T-cell (primary cell): ENCODE measurements around the gene HMGXB4. TPM values are rescaled to one million over a fixed set of nuclear protein-coding genes. Genes with fewer than 3 reads are reported as not detected.

Experiments
- ATAC-seq, 4 experiments: fragments of 200-7000 bp in 3 of 4; fragments of 150-1000 bp in 1 of 4; cut with Tn5 transposase; replicated peaks in 1 of 4; 1 replicate in 3 of 4; 2 replicates in 1 of 4; pipeline ENCODE4 v1.10.0; 2021; ENCODE audit warnings: moderate library complexity in 3 of 4, mild to moderate bottlenecking in 2 of 4, moderate number of reproducible peaks in 1 of 4
- CTCF ChIA-PET, 2 donors: fragments of 300-600 bp; sonication (Branson Sonifier 250); formaldehyde crosslinking; loops; one replicate each; lab custom pipeline; 2022; ENCODE audit warnings: antibody characterized with exemption in 2 of 2; lab: Charles Lee
- POLR2A ChIA-PET, 2 donors: fragments of 300-600 bp; sonication (Branson Sonifier 250); formaldehyde crosslinking; loops; one replicate each; lab custom pipeline; 2022; ENCODE audit warnings: antibody characterized with exemption in 2 of 2; lab: Charles Lee
- DNase-seq, 35 experiments: peaks; one replicate each; pipeline versions ENCODE4 v3.0.0 to v3.0.0-alpha.2; 2013 to 2023
- H3K27ac ChIP-seq: one replicate; pipeline ENCODE4 v1.5.1; 2013; ENCODE audit warnings: low read length
- H3K27me3 ChIP-seq, 2 experiments: replicated peaks in 1 of 2; 1 replicate in 1 of 2; 2 replicates in 1 of 2; pipeline versions ENCODE4 v1.6.1 to v1.7.0; 2013; ENCODE audit warnings: low read length in 1 of 2, mixed read lengths in 1 of 2; ENCODE audit not compliant: control insufficient read depth in 2 of 2, insufficient read depth in 2 of 2; ENCODE audit errors: extremely low read depth in 1 of 2
- H3K36me3 ChIP-seq, 2 donors: 1 replicate in 1 of 2; 2 replicates in 1 of 2; pipeline versions ENCODE4 v1.6.1 to v1.7.0; 2013; ENCODE audit warnings: low read length in 1 of 2; ENCODE audit not compliant: control insufficient read depth in 2 of 2, insufficient read depth in 1 of 2; ENCODE audit errors: extremely low read depth in 1 of 2
- H3K4me1 ChIP-seq, 2 experiments: 1 replicate in 1 of 2; 2 replicates in 1 of 2; pipeline versions ENCODE4 v1.6.1 to v1.7.0; 2013; ENCODE audit warnings: low read length in 2 of 2, mixed read lengths in 1 of 2; ENCODE audit not compliant: insufficient read depth in 2 of 2, control insufficient read depth in 1 of 2; ENCODE audit errors: extremely low read depth in 1 of 2
- H3K4me3 ChIP-seq, 2 donors: 1 replicate in 1 of 2; 2 replicates in 1 of 2; pipeline versions ENCODE4 v1.5.1 to v1.7.0; 2013; ENCODE audit warnings: mild to moderate bottlenecking in 2 of 2, low read length in 1 of 2, moderate library complexity in 1 of 2; ENCODE audit not compliant: control insufficient read depth in 1 of 2; ENCODE audit errors: extremely low read depth in 1 of 2
- H3K9me3 ChIP-seq: 2 replicates; pipeline ENCODE4 v1.7.0; 2013
- H3K27ac Mint-ChIP-seq, 2 donors: one replicate each; pipeline ENCODE4 v1.8.0; 2020 to 2021; ENCODE audit warnings: mild to moderate bottlenecking in 2 of 2, mixed read lengths in 2 of 2
- H3K27me3 Mint-ChIP-seq, 2 donors: one replicate each; pipeline ENCODE4 v1.8.0; 2021 to 2022; ENCODE audit warnings: mixed read lengths in 2 of 2
- H3K36me3 Mint-ChIP-seq: one replicate; pipeline ENCODE4 v1.8.0; 2021; ENCODE audit warnings: mixed read lengths
- H3K4me1 Mint-ChIP-seq, 3 donors: one replicate each; pipeline ENCODE4 v1.8.0; 2020 to 2022; ENCODE audit warnings: mixed read lengths in 3 of 3, mild to moderate bottlenecking in 1 of 3
- H3K4me3 Mint-ChIP-seq, 3 donors: one replicate each; pipeline ENCODE4 v1.8.0; 2020 to 2022; ENCODE audit warnings: mild to moderate bottlenecking in 3 of 3, mixed read lengths in 3 of 3, moderate library complexity in 3 of 3
- H3K9me3 Mint-ChIP-seq, 3 donors: one replicate each; pipeline ENCODE4 v1.8.0; 2020 to 2022; ENCODE audit warnings: mixed read lengths in 3 of 3
- WGBS: methylation state at CpG from one replicate; pipeline ENCODE4 v1.1.5; 2013; ENCODE audit warnings: missing lambda C conversion rate; ENCODE audit not compliant: insufficient coverage; 5-methylcytosine and 5-hydroxymethylcytosine counted together
- total RNA-seq, 35 experiments: library from RNA in 6 of 35; stranded (reverse) in 6 of 35; fragments of 120-200 nt in 1 of 35; gene quantifications; one replicate each; pipeline versions ENCODE4 v1.2.1 to v1.2.4 and lab custom pipeline; 2013 to 2026

Gene HMGXB4
- total RNA-seq, 5 donors from 2014 or later (not counting 1 experiment from before 2014, with no cell fraction given) = 20.5 to 39.2 (median 21.1) TPM

DNA sequence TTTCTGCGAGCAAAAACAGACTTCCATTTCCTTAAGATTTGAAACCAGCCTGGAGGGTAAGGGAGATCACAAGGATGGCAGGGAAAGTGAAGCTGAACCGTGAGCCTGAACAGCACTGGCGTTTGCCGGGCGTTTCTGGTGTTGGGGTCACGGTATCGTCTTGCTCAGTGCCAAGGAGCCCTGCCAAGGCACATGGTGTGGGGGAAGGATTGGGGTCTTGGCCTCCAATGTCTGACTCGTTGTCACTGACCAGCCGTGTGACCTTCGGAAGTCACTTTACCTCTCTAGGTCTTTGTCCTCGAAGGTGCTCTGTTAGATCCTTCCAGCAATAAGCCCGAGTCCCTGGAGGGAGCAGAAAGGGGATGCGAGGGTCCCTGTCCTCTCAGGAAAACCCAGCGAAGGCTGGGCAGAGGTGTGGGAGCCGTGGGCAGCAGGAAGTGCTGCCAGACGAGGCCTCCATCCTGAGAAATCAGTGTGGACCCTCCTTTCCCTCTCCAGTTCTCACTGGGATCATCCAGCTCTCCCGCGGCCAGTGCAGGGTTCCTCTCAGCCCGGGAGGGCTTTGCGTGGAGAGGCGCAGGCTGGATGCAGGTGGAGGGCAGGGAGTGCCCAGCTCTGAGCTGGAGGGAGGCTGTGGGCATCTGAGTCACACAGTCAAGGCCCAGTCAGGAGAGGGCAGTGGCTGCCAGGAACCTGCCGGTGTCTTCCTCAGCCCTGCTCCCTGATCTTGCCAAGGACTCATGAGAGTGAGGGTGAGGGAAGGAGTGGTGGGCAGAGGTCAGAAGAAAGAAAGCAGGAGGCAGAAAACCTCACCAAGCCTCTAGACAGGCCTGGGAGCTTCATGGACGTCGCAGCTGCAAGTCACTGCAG, 61.3 kb downstream of the HMGXB4 start:
- no peaks in the 10 kb centered on the region for H3K9me3 Mint-ChIP-seq
- H3K9me3 ChIP-seq = no peaks in the 10 kb centered on the region
- ChIA-PET POLR2A (interaction anchor here in 1 of 2 donors (0.5 kb wide), 1 partner anchor 12 kb away, joined by 3 read pairs; no protein-coding TSS in a partner anchor), CTCF (no interaction called here)
- 88% methylated on average over 18 of the region's 24 CpGs for WGBS
- peaks cover 12 to 29% (median 24%) of the 10 kb centered on the region in 3 donors for H3K4me1 Mint-ChIP-seq
- H3K4me3 ChIP-seq = no peak overlapping the region
- H3K36me3 ChIP-seq = peaks cover 8 to 48% of the 10 kb centered on the region in 2 donors
- no peaks in the 10 kb centered on the region for H3K27me3 ChIP-seq
- no peak overlapping the region for H3K27ac Mint-ChIP-seq
- DNase-seq = no peak
- H3K4me1 ChIP-seq = peaks cover 4 to 29% of the 10 kb centered on the region in 2 experiments
- H3K27me3 Mint-ChIP-seq = no peaks in the 10 kb centered on the region
- no peak overlapping the region for H3K4me3 Mint-ChIP-seq
- H3K36me3 Mint-ChIP-seq = peaks cover 27% of the 10 kb centered on the region
- ATAC-seq = no peak
- no peak overlapping the region for H3K27ac ChIP-seq

- no peak for ATAC-seq
- no peaks in the 10 kb centered on the region for H3K27me3 ChIP-seq
- H3K27ac ChIP-seq = no peak overlapping the region
- H3K36me3 Mint-ChIP-seq = peaks cover 35% of the 10 kb centered on the region
- no peaks in the 10 kb centered on the region for H3K9me3 ChIP-seq
- H3K4me3 Mint-ChIP-seq = no peak overlapping the region
- no peak for DNase-seq
- ChIA-PET CTCF (no interaction called here), POLR2A (no interaction called here)
- no peak overlapping the region for H3K27ac Mint-ChIP-seq
- WGBS = 93% methylated on average over 18 of the region's 18 CpGs
- peaks cover 3 to 21% of the 10 kb centered on the region in 2 experiments for H3K4me1 ChIP-seq
- H3K9me3 Mint-ChIP-seq = no peaks in the 10 kb centered on the region
- H3K27me3 Mint-ChIP-seq = no peaks in the 10 kb centered on the region
- peaks cover 4 to 56% of the 10 kb centered on the region in 2 donors for H3K36me3 ChIP-seq
- peaks cover 7 to 21% (median 15%) of the 10 kb centered on the region in 3 donors for H3K4me1 Mint-ChIP-seq
- no peak overlapping the region for H3K4me3 ChIP-seq
Observed at GRCh38 chr22:35319244-35319985, 62.1 kb downstream of the HMGXB4 start.

GRCh38 chr22:35322126-35322525, 64.8 kb downstream of the HMGXB4 start:
- H3K27me3 Mint-ChIP-seq = no peaks in the 10 kb centered on the region
- CTCF ChIA-PET = no interaction called here
- ATAC-seq = no peak
- no peaks in the 10 kb centered on the region for H3K27me3 ChIP-seq
- H3K9me3 ChIP-seq = no peaks in the 10 kb centered on the region
- no peak overlapping the region for H3K27ac Mint-ChIP-seq
- peaks cover 0 to 1% (median 0%) of the 10 kb centered on the region in 3 donors for H3K4me1 Mint-ChIP-seq
- H3K9me3 Mint-ChIP-seq = no peaks in the 10 kb centered on the region
- peaks cover 8 to 83% of the 10 kb centered on the region in 2 donors for H3K36me3 ChIP-seq
- peaks cover 58% of the 10 kb centered on the region for H3K36me3 Mint-ChIP-seq
- WGBS = no CpG with 5 or more reads among the region's 10 CpGs
- no peaks in the 10 kb centered on the region for H3K4me1 ChIP-seq
- H3K4me3 Mint-ChIP-seq = no peak overlapping the region
- POLR2A ChIA-PET = no interaction called here
- no peak overlapping the region for H3K27ac ChIP-seq
- no peak overlapping the region for H3K4me3 ChIP-seq
- no peak for DNase-seq

DNA sequence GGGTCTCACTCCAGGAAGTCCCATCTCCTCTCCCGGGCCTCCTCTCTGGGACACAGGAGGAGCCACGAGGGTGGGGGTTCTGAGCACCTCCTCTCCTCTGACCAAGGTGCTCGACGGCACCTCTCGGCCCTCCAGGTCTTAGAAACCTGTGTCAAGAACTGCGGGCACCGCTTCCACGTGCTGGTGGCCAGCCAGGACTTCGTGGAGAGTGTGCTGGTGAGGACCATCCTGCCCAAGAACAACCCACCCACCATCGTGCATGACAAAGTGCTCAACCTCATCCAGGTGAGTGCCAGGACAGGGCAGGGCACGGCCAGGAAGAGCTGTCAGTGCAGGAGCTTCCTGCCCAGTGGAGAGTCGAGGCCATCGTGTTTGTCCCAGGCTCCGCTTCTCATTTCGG, 65.6 kb downstream of the HMGXB4 start:
- no peaks in the 10 kb centered on the region for H3K27me3 ChIP-seq
- no peaks in the 10 kb centered on the region for H3K27me3 Mint-ChIP-seq
- no peak overlapping the region for H3K27ac ChIP-seq
- H3K4me3 Mint-ChIP-seq = no peak overlapping the region
- ATAC-seq (no peak), DNase-seq (no peak)
- H3K36me3 Mint-ChIP-seq = peaks cover 66% of the 10 kb centered on the region
- ChIA-PET CTCF (no interaction called here), POLR2A (interaction anchor here in 1 of 2 donors (0.5 kb wide), 1 partner anchor 34 kb away, joined by 4 read pairs; no protein-coding TSS in a partner anchor)
- no peaks in the 10 kb centered on the region for H3K9me3 Mint-ChIP-seq
- H3K4me3 ChIP-seq = no peak overlapping the region
- 90% methylated on average over 15 of the region's 15 CpGs for WGBS
- H3K27ac Mint-ChIP-seq = no peak overlapping the region
- no peaks in the 10 kb centered on the region for H3K9me3 ChIP-seq
- H3K4me1 Mint-ChIP-seq = peaks cover 0 to 2% (median 2%) of the 10 kb centered on the region in 3 donors
- peaks cover 15 to 85% of the 10 kb centered on the region in 2 donors for H3K36me3 ChIP-seq
- peaks cover 0 to 3% of the 10 kb centered on the region in 2 experiments for H3K4me1 ChIP-seq

DNA sequence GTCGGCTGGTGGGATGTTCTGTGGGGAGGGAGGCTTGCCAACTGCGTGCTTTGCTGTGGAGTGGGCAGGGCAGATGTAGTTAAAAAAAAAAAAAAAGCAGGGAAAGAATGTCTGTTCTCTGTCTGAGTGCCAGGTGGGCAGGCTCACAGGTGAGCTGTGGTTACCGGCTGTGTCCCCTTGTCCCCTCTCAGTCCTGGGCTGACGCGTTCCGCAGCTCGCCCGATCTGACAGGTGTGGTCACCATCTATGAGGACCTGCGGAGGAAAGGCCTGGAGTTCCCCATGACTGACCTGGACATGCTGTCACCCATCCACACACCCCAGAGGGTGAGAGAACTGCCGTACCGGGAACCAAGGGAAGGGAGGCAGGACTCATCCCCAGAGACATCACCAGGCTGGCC, 66.0 kb downstream of the HMGXB4 start:
- Histone ChIP-seq H3K27me3 (no peaks in the 10 kb centered on the region), H3K4me1 (peaks cover 0 to 7% of the 10 kb centered on the region in 2 experiments), H3K36me3 (peaks cover 19 to 85% of the 10 kb centered on the region in 2 donors), H3K27ac (no peak overlapping the region), H3K4me3 (no peak overlapping the region), H3K9me3 (no peaks in the 10 kb centered on the region)
- ChIA-PET POLR2A (interaction anchor here in 1 of 2 donors (0.5 kb wide), 1 partner anchor 34 kb away, joined by 4 read pairs; no protein-coding TSS in a partner anchor), CTCF (interaction anchor here in 1 of 2 donors (0.6 kb wide), 1 partner anchor 25 kb away, joined by 3 read pairs; no protein-coding TSS in a partner anchor)
- Mint-ChIP-seq H3K36me3 (peaks cover 69% of the 10 kb centered on the region), H3K9me3 (no peaks in the 10 kb centered on the region), H3K4me1 (peaks cover 0 to 6% (median 6%) of the 10 kb centered on the region in 3 donors), H3K27me3 (no peaks in the 10 kb centered on the region), H3K27ac (no peak overlapping the region), H3K4me3 (no peak overlapping the region)
- no peak for ATAC-seq
- DNase-seq = no peak
- WGBS = 97% methylated on average over 8 of the region's 11 CpGs

DNA sequence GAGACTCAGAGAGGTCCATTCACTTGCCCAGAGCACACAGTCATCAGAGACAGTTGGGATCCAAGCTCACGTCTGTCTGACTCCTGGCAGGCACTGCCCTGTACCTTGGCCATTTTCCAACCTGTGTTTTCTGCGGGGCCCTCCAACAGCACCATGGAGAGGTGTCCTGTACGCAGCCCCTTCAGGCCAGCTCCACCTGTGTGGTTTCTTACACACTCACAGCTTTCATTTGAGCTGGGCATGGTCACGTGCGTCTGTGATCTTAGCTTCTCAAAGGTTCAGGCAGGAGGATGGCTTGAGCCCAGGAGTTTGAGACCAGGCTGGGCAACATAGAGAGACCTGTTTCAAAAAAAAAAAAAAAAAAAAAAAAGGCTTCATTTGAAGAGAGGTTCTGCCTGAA, 66.8 kb downstream of the HMGXB4 start:
- 91% methylated on average over 3 of the region's 5 CpGs for WGBS
- DNase-seq = no peak
- H3K4me1 ChIP-seq = peaks cover 0 to 12% of the 10 kb centered on the region in 2 experiments
- H3K27ac Mint-ChIP-seq = no peak overlapping the region
- no peaks in the 10 kb centered on the region for H3K9me3 Mint-ChIP-seq
- H3K36me3 ChIP-seq = peaks cover 26 to 77% of the 10 kb centered on the region in 2 donors
- peaks cover 69% of the 10 kb centered on the region for H3K36me3 Mint-ChIP-seq
- no peak overlapping the region for H3K4me3 ChIP-seq
- H3K27me3 Mint-ChIP-seq = no peaks in the 10 kb centered on the region
- H3K27me3 ChIP-seq = no peaks in the 10 kb centered on the region
- no peak for ATAC-seq
- POLR2A ChIA-PET = interaction anchor here in 1 of 2 donors (0.7 kb wide), 1 partner anchor 18 kb away, joined by 13 read pairs; no protein-coding TSS in a partner anchor
- H3K9me3 ChIP-seq = no peaks in the 10 kb centered on the region
- no peak overlapping the region for H3K4me3 Mint-ChIP-seq
- no peak overlapping the region for H3K27ac ChIP-seq
- CTCF ChIA-PET = no interaction called here
- H3K4me1 Mint-ChIP-seq = peaks cover 2 to 10% (median 10%) of the 10 kb centered on the region in 3 donors
